H1 (cell line): ENCODE measurements around the gene SCRN1. TPM values are rescaled to one million over a fixed set of nuclear protein-coding genes. Genes with fewer than 3 reads are reported as not detected.

Source experiments
- CTCF ChIA-PET: fragments of 300-600 bp; sonication (Branson Sonifier 250); formaldehyde crosslinking; loops from one replicate; lab custom pipeline; 2021; ENCODE audit not compliant: partially characterized antibody; lab: Charles Lee
- POLR2A ChIA-PET: fragments of 300-600 bp; sonication (Branson Sonifier 250); formaldehyde crosslinking; loops from one replicate; lab custom pipeline; 2021; ENCODE audit warnings: inconsistent platforms; ENCODE audit not compliant: partially characterized antibody; lab: Charles Lee
- DNase-seq, 2 experiments: peaks; one replicate each; pipeline versions ENCODE4 v3.0.0 to v3.0.0-alpha.2; 2010 to 2022; ENCODE audit warnings: low spot score in 2 of 2, low read depth in 1 of 2, mixed read lengths in 1 of 2
- FAIRE-seq: peaks from 2 replicates; lab custom pipeline; 2011; peaks lifted over from hg19 to GRCh38; lab: Jason Lieb, UNC
- H2AFZ ChIP-seq: 2 replicates; pipeline ENCODE4 v1.8.1; 2012; ENCODE audit warnings: low read length, inconsistent platforms
- H2AK5ac ChIP-seq: 2 replicates; pipeline ENCODE4 v1.6.1; 2013; ENCODE audit warnings: low read depth, low read length
- H2BK120ac ChIP-seq: replicated peaks from 2 replicates; pipeline ENCODE3; 2013; ENCODE audit warnings: low read depth, low read length, inconsistent platforms
- H2BK12ac ChIP-seq: 2 replicates; pipeline ENCODE4 v1.6.1; 2013; ENCODE audit warnings: low read depth, low read length
- H2BK15ac ChIP-seq: 2 replicates; pipeline ENCODE4 v1.6.1; 2013; ENCODE audit warnings: low read length
- H2BK20ac ChIP-seq: 2 replicates; pipeline ENCODE4 v1.6.1; 2013; ENCODE audit warnings: low read length
- H2BK5ac ChIP-seq: 2 replicates; pipeline ENCODE4 v1.6.1; 2013; ENCODE audit warnings: low read depth, low read length
- H3K14ac ChIP-seq: 2 replicates; pipeline ENCODE4 v1.6.1; 2013; ENCODE audit warnings: inconsistent platforms; ENCODE audit not compliant: insufficient read length
- H3K18ac ChIP-seq: 2 replicates; pipeline ENCODE4 v1.6.1; 2013; ENCODE audit warnings: low read length; ENCODE audit errors: extremely low read depth
- H3K23ac ChIP-seq: 2 replicates; pipeline ENCODE4 v1.6.1; 2013; ENCODE audit warnings: inconsistent platforms; ENCODE audit not compliant: insufficient read length
- H3K23me2 ChIP-seq: 2 replicates; pipeline ENCODE4 v1.6.1; 2013; ENCODE audit warnings: low read depth, low read length
- H3K27ac ChIP-seq: 2 replicates; pipeline ENCODE4 v1.6.1; 2011; ENCODE audit warnings: low read depth, low read length, inconsistent platforms
- H3K27me3 ChIP-seq, 4 experiments: replicated peaks in 1 of 4; 1 replicate in 1 of 4; 2 replicates in 3 of 4; pipeline versions ENCODE4 v1.6.1 to v1.8.1; 2011 to 2013; ENCODE audit warnings: low read length in 3 of 4, mild to moderate bottlenecking in 3 of 4, inconsistent platforms in 2 of 4, mixed read lengths in 2 of 4, moderate library complexity in 1 of 4; ENCODE audit not compliant: control insufficient read depth in 3 of 4, insufficient read depth in 3 of 4; ENCODE audit errors: extremely low read depth in 1 of 4
- H3K36me3 ChIP-seq, 4 experiments: 2 replicates each; pipeline versions ENCODE4 v1.6.1 to v1.8.1; 2011 to 2013; ENCODE audit warnings: mild to moderate bottlenecking in 4 of 4, low read length in 3 of 4, moderate library complexity in 2 of 4, control low read depth in 1 of 4, inconsistent platforms in 1 of 4; ENCODE audit not compliant: insufficient read depth in 4 of 4, control insufficient read depth in 2 of 4
- H3K4ac ChIP-seq: replicated peaks from 2 replicates; pipeline ENCODE3; 2013; ENCODE audit warnings: low read length, low read depth, mixed read lengths, inconsistent platforms; ENCODE audit not compliant: insufficient read length
- H3K4me1 ChIP-seq, 4 experiments: replicated peaks in 1 of 4; 1 replicate in 1 of 4; 2 replicates in 3 of 4; pipeline versions ENCODE4 v1.6.1 to v1.8.1; 2011 to 2013; ENCODE audit warnings: low read length in 3 of 4, inconsistent platforms in 2 of 4, mixed read lengths in 1 of 4; ENCODE audit not compliant: insufficient read depth in 4 of 4, control insufficient read depth in 3 of 4
- H3K4me2 ChIP-seq, 2 experiments: 2 replicates each; pipeline versions ENCODE4 v1.6.1 to v1.8.1; 2011 to 2013; ENCODE audit warnings: low read depth in 2 of 2, low read length in 2 of 2, control low read depth in 1 of 2, inconsistent platforms in 1 of 2, mild to moderate bottlenecking in 1 of 2; ENCODE audit not compliant: insufficient read depth in 1 of 2
- H3K4me3 ChIP-seq, 4 experiments: fragments of 200-600, 300-600 bp in 1 of 4; sonication (generic), shearing (Covaris generic), sonication (Bioruptor Twin) in 1 of 4; 2 replicates each; pipeline versions ENCODE4 v1.5.1 to v1.8.1; 2011 to 2016; ENCODE audit warnings: low read length in 4 of 4, low read depth in 3 of 4, control low read depth in 2 of 4, inconsistent platforms in 2 of 4, mild to moderate bottlenecking in 2 of 4, mixed read lengths in 1 of 4, moderate library complexity in 1 of 4; ENCODE audit not compliant: insufficient read depth in 2 of 4; ENCODE audit errors: extremely low read depth in 1 of 4
- H3K56ac ChIP-seq: replicated peaks from 2 replicates; pipeline ENCODE3; 2013; ENCODE audit warnings: low read depth, mild to moderate bottlenecking, mixed read lengths, low read length, inconsistent platforms; ENCODE audit not compliant: insufficient read length
- H3K79me1 ChIP-seq: 2 replicates; pipeline ENCODE4 v1.6.1; 2013; ENCODE audit warnings: low read depth, low read length, control low read depth
- H3K79me2 ChIP-seq, 2 experiments: 2 replicates each; pipeline versions ENCODE4 v1.6.1 to v1.8.1; 2012 to 2013; ENCODE audit warnings: low read length in 2 of 2, mild to moderate bottlenecking in 2 of 2, inconsistent platforms in 1 of 2; ENCODE audit not compliant: insufficient read depth in 2 of 2, control insufficient read depth in 1 of 2
- H3K9ac ChIP-seq, 4 experiments: replicated peaks in 1 of 4; 1 replicate in 1 of 4; 2 replicates in 3 of 4; pipeline versions ENCODE4 v1.6.1 to v1.8.1; 2011 to 2013; ENCODE audit warnings: low read depth in 3 of 4, low read length in 3 of 4, control low read depth in 2 of 4, mild to moderate bottlenecking in 2 of 4, moderate library complexity in 2 of 4, inconsistent platforms in 1 of 4; ENCODE audit errors: extremely low read depth in 1 of 4
- H3K9me3 ChIP-seq, 2 experiments: 2 replicates each; pipeline versions ENCODE4 v1.6.1 to v1.8.1; 2012 to 2013; ENCODE audit warnings: mild to moderate bottlenecking in 2 of 2, moderate library complexity in 2 of 2, control low read depth in 1 of 2, inconsistent platforms in 1 of 2, low read depth in 1 of 2, low read length in 1 of 2, mixed read lengths in 1 of 2; ENCODE audit not compliant: insufficient read depth in 2 of 2
- H4K20me1 ChIP-seq, 2 experiments: replicated peaks in 1 of 2; 2 replicates each; pipeline versions ENCODE3 to v1.8.1; 2011 to 2013; ENCODE audit warnings: inconsistent platforms in 2 of 2, low read length in 2 of 2, mild to moderate bottlenecking in 1 of 2; ENCODE audit not compliant: insufficient read depth in 2 of 2, control insufficient read depth in 1 of 2
- H4K5ac ChIP-seq: 2 replicates; pipeline ENCODE4 v1.6.1; 2013; ENCODE audit warnings: low read length, low read depth, mixed read lengths, inconsistent platforms; ENCODE audit not compliant: insufficient read length
- H4K8ac ChIP-seq: 2 replicates; pipeline ENCODE4 v1.8.0; 2013; ENCODE audit warnings: mild to moderate bottlenecking, moderate library complexity, low read length, inconsistent platforms; ENCODE audit not compliant: insufficient read depth; ENCODE audit errors: extremely low read depth
- H4K91ac ChIP-seq: replicated peaks from 2 replicates; pipeline ENCODE3; 2013; ENCODE audit warnings: low read length, mixed read lengths, inconsistent platforms; ENCODE audit not compliant: insufficient read length
- CEBPB ChIP-seq: IDR thresholded peaks from 2 replicates; pipeline ENCODE4 v1.6.1; 2012; ENCODE audit warnings: low read depth, low read length
- CHD1 ChIP-seq: IDR thresholded peaks from 2 replicates; pipeline ENCODE4 v1.6.1; 2012; ENCODE audit warnings: low read depth, low read length, improper control_type of control experiment
- CTCF ChIP-seq, 3 experiments: IDR thresholded peaks; 1 replicate in 2 of 3; 2 replicates in 1 of 3; pipeline versions ENCODE4 v1.5.1 to v1.6.1; 2011; ENCODE audit warnings: low read length in 3 of 3, mild to moderate bottlenecking in 3 of 3, inconsistent platforms in 2 of 3, low read depth in 1 of 3, moderate library complexity in 1 of 3; ENCODE audit not compliant: insufficient read depth in 1 of 3; ENCODE audit errors: control extremely low read depth in 1 of 3
- HDAC2 ChIP-seq, 2 experiments: fragments of 300-600 bp in 1 of 2; sonication (generic) in 1 of 2; IDR thresholded peaks; 2 replicates each; pipeline ENCODE4 v1.6.1; 2011 to 2012; ENCODE audit warnings: low read depth in 2 of 2, low read length in 2 of 2, mild to moderate bottlenecking in 2 of 2, moderate library complexity in 2 of 2, borderline replicate concordance in 1 of 2, inconsistent platforms in 1 of 2
- POLR2AphosphoS5 ChIP-seq: IDR thresholded peaks from 2 replicates; pipeline ENCODE4 v1.6.1; 2011; ENCODE audit warnings: low read depth, low read length
- SUZ12 ChIP-seq: fragments of 200-600 bp; sonication (generic); IDR thresholded peaks from 2 replicates; pipeline ENCODE4 v1.6.1; 2012; ENCODE audit warnings: mild to moderate bottlenecking, inconsistent platforms, low read length, moderate library complexity, mixed read lengths
- TEAD4 ChIP-seq: IDR thresholded peaks from 2 replicates; pipeline ENCODE4 v1.6.1; 2012; ENCODE audit warnings: low read depth, low read length, inconsistent platforms, mixed read lengths
- WGBS, 2 experiments: shearing (Covaris generic) in 1 of 2; methylation state at CpG; one replicate each; pipeline versions ENCODE4 v1.1.6 to v1.1.7; 2013 to 2015; ENCODE audit warnings: low lambda C conversion rate in 2 of 2, mixed read lengths in 2 of 2, inconsistent platforms in 1 of 2, low coverage in 1 of 2, missing lambda C conversion rate in 1 of 2; ENCODE audit not compliant: insufficient replicate concordance in 2 of 2, insufficient coverage in 1 of 2, insufficient read length in 1 of 2; ENCODE audit errors: extremely low coverage in 1 of 2, missing lambda C conversion rate in 1 of 2; 5-methylcytosine and 5-hydroxymethylcytosine counted together
- polyA plus RNA-seq, 7 experiments: library from polyadenylated mRNA; depleted of rRNA in 3 of 7; stranded (reverse) in 5 of 7; unstranded in 2 of 7; fragments of >200 nt in 5 of 7; fragments of 200-250 nt in 2 of 7; gene quantifications; 1 replicate in 5 of 7; 2 replicates in 1 of 7; 4 replicates in 1 of 7; pipeline versions ENCODE4 v1.2.1 to v1.2.3, GENCODE V29; 2011 to 2013; ENCODE audit warnings: missing spikeins in 2 of 7, mixed read lengths in 2 of 7
- total RNA-seq: library from RNA; stranded (reverse); fragmentation: NEBNext Ultra II Directional; extraction: Animal tissue kit (Norgen Biotek cat#: 25700); gene quantifications from 2 replicates; pipeline ENCODE4 v1.2.1, GENCODE V29; 2021

The SCRN1 gene
- total and polyA plus RNA-seq, 2 of the 8 experiments (the other 6 are each of a cell fraction or from before 2014, with no cell fraction given): 36.0 to 75.8 TPM

GRCh38 chr7:30019960-30020359, 30.4 kb upstream of the SCRN1 start:
- no peak overlapping the region for H2AK5ac ChIP-seq
- H3K9me3 ChIP-seq: no peaks in the 10 kb centered on the region
- WGBS, 2 experiments: 100% methylated on average over 1 of the region's 1 CpG; no CpG with 5 or more reads in 1 of the 2 experiments
- H3K9ac ChIP-seq: no peak overlapping the region
- H3K23me2 ChIP-seq: no peaks in the 10 kb centered on the region
- no peak overlapping the region for H4K91ac ChIP-seq
- H3K14ac ChIP-seq: no peak overlapping the region
- no peaks in the 10 kb centered on the region for H3K27me3 ChIP-seq
- H2BK12ac ChIP-seq: no peak overlapping the region
- CTCF ChIA-PET: interaction anchor here (1.1 kb wide), 1 partner anchor 42 kb away, joined by 4 read pairs; no protein-coding TSS in a partner anchor
- H4K8ac ChIP-seq: no peak overlapping the region
- peaks cover 0 to 15% (median 6%) of the 10 kb centered on the region in 4 experiments; a peak in 3 of 8 replicates for H3K36me3 ChIP-seq
- no peak overlapping the region for H2BK120ac ChIP-seq
- no peak overlapping the region for H3K23ac ChIP-seq
- H4K20me1 ChIP-seq: peaks cover 0 to 2% of the 10 kb centered on the region in 2 experiments
- no peak overlapping the region for H3K4me3 ChIP-seq
- no peak overlapping the region for H2BK20ac ChIP-seq
- FAIRE-seq (no peak), DNase-seq (no peak)
- no peak overlapping the region for H3K4ac ChIP-seq
- no peaks in the 10 kb centered on the region for H3K4me1 ChIP-seq
- H3K56ac ChIP-seq: no peak overlapping the region
- no peak overlapping the region for H2AFZ ChIP-seq
- H3K18ac ChIP-seq: no peak overlapping the region
- TF ChIP-seq HDAC2 (IDR thresholded peaks at IDR 0.05; ENCODE audit: borderline replicate concordance in 1 of 2, low read depth in 2 of 2, low read length in 2 of 2) (no peak), TEAD4 (no peak), CEBPB (no peak), SUZ12 (no peak), POLR2AphosphoS5 (no peak), CTCF (IDR thresholded peaks at IDR 0.05; ENCODE audit: control extremely low read depth in 1 of 3, insufficient read depth in 1 of 3, low read depth in 1 of 3, low read length in 3 of 3) (no peak), CHD1 (no peak)
- no peak overlapping the region for H2BK5ac ChIP-seq
- H3K4me2 ChIP-seq: no peak overlapping the region
- peaks cover 0 to 22% of the 10 kb centered on the region in 2 experiments; a peak in 2 of 4 replicates for H3K79me2 ChIP-seq
- no peak overlapping the region for H3K27ac ChIP-seq
- H4K5ac ChIP-seq: no peak overlapping the region
- no peaks in the 10 kb centered on the region for H3K79me1 ChIP-seq
- POLR2A ChIA-PET: no interaction called here
- H2BK15ac ChIP-seq: no peak overlapping the region
